ENCODE results near the gene NPLOC4.
"Not testable (repeated sequence)": the region's sequence is repeated elsewhere in the genome, so short reads cannot be mapped to it uniquely, and the experiment has no call there.

NPLOC4 gene

DNA sequence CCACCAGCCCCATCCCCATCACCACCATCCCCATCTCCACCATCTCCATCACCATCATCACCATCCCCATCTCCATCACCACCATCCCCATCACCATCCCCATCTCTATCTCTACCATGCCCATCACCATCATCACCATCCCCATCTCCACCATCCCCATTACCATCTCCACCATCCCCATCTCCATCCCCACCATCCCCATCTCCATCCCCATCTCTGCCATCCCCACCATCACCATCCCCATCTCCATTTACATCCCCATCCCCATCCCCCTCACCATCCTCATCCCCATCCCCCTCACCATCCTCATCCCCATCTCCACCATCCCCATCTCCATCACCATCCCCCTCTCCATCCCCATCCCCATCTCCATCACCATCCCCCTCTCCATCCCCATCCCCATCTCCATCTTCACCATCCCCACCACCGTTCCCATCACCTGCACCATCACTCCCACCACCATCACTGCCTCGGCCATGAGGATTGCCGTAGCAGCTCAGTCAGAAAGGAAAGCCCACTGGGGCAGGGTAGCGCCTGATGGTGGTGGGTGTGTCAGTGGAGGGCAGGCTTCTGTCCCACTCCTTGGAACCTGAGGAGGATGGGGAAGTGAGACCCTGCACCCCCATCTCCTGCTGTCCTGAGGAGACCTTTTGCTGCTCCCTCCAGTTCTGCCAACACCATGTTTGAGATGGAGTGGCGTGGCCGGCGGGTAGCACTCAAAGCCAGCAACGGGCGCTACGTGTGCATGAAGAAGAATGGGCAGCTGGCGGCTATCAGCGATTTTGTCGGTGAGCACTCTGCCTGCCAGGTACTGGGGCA, 101.2 kb downstream of the NPLOC4 start:
- in situ Hi-C loops (cut with HindIII; ENCODE audit: low sequenced_read_pairs): no loop called here

DNA sequence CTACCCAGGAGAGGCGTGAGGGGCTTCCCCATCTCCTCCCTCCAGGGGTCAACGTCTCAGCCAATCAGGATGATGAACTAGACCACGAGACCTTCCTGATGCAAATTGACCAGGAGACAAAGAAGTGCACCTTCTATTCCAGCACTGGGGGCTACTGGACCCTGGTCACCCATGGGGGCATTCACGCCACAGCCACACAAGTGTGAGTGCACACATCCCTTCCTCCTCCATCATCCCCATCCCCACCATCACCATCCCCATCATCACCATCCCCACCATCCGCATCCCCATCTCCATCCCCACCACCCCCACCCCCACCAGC, 101.9 kb downstream of the NPLOC4 start:
- in situ Hi-C loops (cut with HindIII; ENCODE audit: low sequenced_read_pairs): no loop called here

DNA sequence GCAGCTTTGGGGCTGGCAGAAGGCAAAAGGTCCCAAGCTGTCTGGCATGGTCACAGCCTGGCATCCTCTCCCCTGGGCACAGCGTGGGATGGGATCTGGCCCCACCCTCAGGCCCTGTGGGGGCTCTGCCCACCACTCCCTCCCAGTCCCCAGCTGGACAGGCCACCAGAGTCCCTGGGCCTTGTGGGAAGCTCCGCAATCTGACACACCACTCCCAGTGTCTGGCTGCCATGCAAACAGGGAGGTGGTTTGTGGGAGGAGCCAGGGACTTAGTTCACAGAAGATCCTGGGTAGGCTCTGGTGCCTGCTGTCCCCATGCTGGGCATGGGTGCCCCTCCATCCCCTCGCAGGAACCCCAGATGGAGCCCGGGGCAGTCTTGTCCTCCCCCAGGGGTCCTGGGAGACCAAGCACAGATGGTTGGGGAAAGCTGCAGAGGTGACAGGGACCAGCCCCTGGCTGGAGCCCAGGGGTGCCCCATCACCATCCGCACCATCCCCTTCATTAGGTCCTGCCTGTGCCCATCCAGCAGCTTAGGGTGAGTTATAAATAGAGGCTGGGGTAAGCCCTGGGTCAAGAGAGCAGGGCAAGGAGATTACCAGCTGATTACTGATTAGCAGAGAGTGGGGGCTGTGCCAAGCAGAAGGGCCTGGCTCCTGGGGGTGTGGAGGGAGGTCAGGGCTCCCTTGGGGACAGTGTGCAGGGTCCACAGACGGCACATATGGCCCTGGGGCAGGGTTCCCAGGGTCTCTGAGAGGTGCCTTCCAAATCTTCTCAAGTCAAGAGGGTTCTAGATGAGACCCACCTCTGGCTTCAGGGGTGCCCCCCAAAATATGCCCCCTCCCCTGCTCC, 102.5 kb downstream of the NPLOC4 start:
- in situ Hi-C loops (cut with HindIII; ENCODE audit: low sequenced_read_pairs): no loop called here

DNA sequence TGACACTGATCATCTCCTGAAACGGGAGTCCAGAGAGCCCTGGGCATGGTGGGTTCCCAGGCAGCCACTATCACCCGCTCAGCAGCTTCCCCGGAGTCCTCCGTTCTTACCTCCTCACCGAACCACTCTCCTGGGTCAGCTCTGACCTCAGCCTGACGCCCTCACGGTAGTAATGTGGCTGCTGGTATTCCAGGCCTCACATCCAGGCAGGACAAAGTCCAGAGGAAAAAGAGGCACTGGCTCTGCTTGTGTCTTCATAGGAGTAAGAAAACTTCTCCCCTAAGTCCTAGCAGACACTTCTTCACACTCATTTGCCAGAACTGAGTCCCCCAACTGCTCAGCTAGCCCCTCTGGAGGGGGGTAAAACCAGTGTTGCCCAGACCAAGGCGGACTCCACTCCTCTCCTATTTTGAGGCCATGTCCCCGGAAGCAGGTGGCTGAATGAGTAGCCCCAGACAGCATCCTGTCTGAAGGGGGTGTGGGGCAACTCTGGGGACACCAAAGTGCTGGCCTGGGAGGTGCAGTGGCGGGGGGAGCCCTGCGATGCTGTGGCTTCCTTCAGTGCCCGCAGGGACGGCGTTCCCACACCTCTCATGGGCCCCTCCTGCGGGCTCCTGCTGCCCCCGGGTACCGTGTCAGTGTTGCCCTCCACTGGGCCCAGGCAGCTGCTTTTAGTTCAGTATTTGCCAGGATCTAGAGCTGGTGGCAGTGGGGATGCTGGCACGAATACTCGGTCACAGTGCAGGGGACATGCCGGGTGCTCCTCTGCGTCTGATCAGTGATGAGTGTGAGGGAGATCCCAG, 103.4 kb downstream of the NPLOC4 start:
- in situ Hi-C loops (cut with HindIII; ENCODE audit: low sequenced_read_pairs): no loop called here

DNA sequence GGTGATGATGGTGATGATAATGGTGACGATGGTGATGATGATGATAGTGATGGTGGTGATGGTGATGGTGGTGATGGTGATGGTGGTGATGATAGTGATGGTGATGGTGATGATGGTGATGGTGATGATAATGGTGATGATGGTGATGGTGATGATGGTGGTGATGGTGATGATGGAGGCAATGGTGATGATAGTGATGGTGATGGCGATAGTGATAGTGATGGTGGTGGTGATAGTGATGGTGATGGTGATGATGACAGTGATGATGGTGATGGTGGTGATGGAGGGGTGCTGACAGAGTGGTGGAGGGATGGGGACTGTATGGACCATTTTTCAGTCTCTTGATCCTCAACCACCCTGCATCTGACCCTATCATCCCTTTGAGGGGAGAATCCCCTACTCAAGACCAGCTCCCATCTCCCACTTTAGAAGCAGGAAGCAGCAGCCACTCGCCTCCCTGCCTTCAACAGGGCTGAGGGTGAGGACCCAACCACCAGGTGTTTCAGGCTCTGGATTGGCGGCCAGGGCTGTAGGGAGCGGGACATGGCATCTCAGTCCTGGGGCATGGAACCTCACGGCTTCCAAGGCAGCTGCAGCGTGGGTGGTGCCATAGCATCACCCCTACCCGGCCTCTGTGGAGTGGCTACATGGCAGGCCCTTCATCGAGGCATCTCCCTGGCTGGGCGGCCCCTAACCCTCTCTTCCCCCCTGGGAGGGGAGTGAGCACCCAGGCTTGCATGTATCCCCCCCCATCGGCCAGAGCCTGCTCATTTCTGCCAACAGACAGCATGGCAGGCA, 104.2 kb downstream of the NPLOC4 start:
- in situ Hi-C loops (cut with HindIII; ENCODE audit: low sequenced_read_pairs): no loop called here

DNA sequence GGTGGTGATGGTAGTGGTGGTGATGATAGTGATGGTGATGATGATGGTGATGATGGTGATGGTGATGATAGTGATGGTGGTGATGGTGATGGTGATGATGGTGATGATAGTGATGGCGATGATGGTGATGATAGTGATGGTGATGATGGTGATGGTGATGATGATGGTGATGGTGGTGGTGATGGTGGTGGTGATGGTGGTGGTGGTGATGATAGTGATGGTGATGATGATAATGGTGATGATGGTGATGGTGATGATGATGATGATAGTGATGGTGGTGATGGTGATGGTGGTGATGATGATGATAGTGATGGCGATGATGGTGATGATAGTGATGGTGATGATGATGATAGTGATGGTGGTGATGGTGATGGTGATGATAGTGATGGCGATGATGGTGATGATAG, 104.9 kb downstream of the NPLOC4 start:
- in situ Hi-C loops (cut with HindIII; ENCODE audit: low sequenced_read_pairs): not testable (repeated sequence)

DNA sequence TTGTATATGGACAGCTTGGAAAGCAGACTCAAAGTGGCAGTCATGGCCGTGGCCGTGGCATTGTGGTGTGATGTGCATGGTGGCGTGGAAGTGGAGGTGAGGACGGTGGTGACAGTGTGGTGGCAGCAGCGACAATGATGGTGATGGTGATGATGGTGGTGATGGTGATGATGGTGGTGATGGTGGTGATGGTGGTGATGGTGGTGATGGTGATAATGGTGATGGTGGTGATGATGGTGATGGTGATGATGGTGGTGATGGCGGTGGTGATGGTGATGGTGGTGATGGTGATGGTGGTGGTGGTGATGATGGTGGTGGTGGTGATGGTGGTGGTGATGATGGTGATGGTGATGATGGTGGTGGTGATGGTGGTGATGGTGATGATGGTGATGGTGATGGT, 105.9 kb downstream of the NPLOC4 start:
- in situ Hi-C loops (cut with HindIII; ENCODE audit: low sequenced_read_pairs): not testable (repeated sequence)

DNA sequence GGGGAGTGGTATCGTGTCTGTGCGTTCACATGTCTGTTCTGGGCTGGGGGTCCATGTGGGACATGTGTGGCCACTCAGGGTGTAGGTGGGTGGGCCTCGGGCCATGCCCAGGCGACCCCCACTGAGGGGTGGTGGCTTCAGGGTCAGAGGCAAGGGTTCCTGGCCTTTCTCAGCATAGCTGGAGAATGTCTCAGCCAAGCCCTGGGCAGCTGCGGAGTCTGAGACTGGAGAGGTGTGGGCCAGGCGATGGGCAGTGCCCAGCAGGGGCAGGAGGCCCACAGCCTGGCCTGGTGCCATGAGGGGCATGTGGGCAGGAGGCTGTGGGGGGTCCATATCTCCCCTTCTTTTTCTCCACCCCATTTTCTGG, 107.5 kb downstream of the NPLOC4 start:
- in situ Hi-C loops (cut with HindIII; ENCODE audit: low sequenced_read_pairs): no loop called here

DNA sequence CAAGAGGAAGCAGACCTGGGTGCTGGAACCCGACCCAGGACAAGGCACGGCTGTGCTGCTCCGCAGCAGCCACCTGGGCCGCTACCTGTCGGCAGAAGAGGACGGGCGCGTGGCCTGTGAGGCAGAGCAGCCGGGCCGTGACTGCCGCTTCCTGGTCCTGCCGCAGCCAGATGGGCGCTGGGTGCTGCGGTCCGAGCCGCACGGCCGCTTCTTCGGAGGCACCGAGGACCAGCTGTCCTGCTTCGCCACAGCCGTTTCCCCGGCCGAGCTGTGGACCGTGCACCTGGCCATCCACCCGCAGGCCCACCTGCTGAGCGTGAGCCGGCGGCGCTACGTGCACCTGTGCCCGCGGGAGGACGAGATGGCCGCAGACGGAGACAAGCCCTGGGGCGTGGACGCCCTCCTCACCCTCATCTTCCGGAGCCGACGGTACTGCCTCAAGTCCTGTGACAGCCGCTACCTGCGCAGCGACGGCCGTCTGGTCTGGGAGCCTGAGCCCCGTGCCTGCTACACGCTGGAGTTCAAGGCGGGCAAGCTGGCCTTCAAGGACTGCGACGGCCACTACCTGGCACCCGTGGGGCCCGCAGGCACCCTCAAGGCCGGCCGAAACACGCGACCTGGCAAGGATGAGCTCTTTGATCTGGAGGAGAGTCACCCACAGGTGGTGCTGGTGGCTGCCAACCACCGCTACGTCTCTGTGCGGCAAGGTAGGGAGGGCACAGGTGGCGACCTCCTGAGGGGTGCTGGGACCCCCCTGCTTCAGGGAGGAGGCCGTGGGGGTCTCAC, 108.1 kb downstream of the NPLOC4 start:
- in situ Hi-C loops (cut with HindIII; ENCODE audit: low sequenced_read_pairs): no loop called here

DNA sequence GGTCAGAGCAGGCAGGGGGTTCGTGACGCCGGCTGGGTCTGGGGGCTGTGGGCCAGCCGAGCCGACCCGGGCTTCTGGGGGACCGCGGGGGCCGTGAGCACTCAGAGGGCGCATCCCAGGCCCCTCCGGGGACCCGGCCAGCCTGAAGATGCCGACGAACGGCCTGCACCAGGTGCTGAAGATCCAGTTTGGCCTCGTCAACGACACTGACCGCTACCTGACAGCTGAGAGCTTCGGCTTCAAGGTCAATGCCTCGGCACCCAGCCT, 108.6 kb downstream of the NPLOC4 start:
- in situ Hi-C loops (cut with HindIII; ENCODE audit: low sequenced_read_pairs): no loop called here

DNA sequence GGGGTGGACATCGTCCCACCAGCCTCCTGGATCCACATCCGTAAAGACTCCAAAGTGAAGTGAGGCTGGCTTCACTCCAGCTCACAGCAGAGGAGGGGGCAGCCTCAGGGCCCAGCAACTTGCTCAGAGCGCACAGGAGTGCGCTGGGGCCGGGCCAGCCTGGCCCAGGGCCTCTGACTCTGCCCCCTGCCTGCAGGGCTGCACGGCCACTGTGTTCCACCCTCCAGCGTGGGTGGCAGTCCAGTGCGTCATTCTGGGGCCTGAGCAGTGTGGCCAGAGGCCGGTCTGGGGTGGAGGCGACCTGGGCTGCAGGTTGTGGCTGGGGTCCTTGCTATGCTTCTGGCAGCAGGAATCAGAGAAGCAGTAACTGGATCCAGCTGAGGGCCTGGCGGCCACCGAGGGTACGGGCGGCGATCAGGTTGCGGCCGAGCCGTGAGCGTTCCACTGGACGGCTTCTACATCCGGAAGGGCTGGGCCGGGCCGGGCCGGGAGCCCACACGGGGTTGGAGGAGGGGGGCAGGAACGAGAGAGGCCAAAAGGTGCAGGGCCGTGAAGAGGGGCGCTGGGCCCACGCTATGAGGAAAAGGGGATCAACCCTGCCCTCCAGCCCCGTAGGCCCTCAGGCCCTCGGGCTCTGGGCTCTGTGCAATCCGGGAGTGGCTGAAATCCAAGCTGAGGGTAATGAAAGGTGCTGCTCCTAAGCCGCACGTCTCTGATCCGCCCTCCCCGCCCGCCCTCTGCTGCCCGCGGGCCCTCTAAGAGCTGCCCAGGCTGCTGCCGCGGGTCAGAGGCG, 109.1 kb downstream of the NPLOC4 start, which contains the start of gene FSCN2:
Gene FSCN2, plus strand, starts transcription at position 787 of the 793 bp plus-strand sequence. CDS start 155 bp downstream, outside the sequence.
- in situ Hi-C loops (cut with HindIII; ENCODE audit: low sequenced_read_pairs): no loop called here

DNA sequence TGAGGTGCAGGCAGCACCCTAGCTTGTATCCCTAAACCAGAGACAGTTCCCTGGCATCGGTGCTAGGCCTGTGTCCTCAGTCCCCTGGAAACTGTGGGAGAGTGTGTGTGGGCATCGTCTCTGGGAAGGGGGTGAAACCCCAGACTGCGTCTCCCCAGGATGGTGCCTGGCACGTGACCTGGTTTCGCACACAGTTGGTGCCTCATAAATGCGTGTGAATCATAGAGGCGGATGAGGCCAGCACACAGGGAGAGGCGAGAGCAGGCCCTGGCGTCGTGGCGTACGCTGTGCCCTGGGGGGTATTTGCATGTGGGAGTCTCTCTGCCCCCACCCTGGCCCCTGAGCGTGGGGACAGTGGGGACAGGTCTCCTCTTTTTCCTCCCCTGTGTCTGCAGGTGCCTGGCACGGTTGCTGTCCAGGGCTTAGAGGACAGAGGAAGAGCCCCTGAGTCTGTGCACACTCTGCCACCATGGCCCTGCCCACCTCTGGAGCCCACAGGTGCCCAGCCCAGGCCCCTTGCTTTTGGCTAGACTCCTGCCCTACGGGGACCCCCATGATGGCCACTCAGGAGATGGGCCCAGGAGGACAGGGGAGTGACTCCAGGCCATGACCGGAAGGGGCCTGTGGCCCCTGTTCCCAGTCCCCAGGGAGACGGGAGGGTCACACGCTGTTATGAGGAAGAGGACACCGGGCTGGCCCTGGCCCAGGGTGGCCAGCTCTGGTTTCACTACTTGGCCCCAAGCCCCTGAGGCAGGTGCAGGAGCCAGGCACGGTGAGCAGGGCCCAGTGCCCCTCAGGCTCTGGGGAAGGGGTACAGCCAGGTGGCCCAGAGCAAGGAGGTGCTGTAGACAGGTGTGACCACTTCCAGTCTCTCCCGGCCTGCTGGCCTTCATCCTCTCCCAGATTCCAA, 110.0 kb downstream of the NPLOC4 start:
- in situ Hi-C loops (cut with HindIII; ENCODE audit: low sequenced_read_pairs): no loop called here

DNA sequence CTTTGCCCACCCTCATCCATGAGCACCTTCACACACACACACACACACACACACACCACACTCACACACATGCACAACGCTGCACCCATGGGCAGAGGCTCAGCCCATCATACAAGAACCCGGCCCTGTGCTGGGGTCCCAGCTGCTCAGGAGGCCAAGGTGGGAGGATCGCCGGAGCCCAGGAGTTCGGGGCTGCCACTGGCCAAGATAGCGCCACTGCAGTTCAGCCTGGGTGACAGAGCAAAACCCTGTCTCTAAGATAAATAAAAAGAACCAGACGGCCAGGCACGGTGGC, 112.1 kb downstream of the NPLOC4 start:
- in situ Hi-C loops (cut with HindIII; ENCODE audit: low sequenced_read_pairs): no loop called here

DNA sequence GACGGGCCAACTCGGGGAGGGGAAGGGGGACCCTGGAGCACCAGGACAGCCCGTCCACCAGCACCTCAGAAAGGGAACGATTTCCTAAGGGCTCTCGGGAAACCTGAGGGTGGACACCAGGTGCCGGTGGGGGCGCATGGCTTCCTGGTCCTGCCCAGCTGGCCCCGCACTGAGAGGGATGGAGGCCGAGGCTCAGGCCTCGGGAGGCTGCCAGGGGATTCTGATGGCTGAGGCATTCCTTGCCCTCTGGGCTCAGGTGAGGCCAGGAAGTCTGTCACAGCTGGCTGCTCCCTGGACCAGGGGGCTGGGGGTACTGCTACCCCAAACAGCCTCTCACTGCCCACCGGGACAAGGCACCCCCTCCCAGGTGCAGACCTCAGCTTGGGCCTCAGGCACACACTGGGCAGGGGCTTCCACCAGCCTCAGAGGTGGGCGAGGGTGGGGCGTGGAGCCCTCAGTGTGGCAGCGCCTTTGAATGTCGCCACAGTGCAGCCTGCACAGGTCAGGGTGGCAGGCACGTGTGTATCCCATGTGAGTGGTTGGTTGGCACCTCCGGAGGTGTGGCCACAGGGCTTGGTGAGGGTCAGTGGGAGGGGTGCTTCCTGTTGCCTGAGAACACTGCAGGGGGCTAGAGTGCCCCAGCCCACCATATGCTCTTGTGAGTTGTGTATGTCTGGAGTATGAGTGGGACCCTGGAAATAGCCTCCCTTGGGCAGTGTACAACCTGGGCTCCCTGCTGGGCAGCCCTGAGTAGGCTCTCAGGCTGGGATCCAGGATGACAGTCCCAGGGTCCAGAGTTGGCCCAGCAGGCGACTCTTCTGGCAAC, 112.7 kb downstream of the NPLOC4 start:
- in situ Hi-C loops (cut with HindIII; ENCODE audit: low sequenced_read_pairs): no loop called here

DNA sequence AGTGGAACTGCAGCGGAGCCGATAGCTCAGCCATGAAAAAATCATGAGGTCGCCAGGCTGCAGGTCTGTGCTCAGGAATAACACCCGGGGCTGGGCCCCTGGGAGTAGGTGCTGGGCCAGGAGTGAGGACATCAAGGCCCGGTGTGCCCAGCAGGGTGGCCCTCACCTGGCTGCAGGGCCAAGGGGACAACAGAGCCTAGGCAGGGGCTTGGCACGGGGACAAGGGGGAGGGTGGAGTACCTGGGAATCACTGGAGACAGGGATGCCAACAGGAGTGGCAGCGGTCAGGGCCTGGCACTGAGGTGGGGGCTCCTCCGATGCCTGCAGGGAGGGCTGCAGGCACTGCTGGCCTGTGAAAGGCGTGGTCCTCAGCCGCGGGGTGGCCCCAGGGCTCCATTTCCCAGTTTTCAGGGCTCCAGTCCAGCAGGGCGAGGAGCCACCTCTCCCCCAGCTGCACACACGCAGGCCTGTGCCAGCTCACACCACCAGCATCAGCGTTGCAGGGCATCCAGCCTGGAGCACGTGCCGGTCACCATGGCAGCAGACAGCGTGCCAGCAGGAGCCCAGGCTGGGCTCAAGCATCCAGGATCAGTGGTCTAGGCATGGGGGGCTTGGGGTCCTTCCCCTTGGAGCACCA, 113.4 kb downstream of the NPLOC4 start:
- in situ Hi-C loops (cut with HindIII; ENCODE audit: low sequenced_read_pairs): no loop called here

DNA sequence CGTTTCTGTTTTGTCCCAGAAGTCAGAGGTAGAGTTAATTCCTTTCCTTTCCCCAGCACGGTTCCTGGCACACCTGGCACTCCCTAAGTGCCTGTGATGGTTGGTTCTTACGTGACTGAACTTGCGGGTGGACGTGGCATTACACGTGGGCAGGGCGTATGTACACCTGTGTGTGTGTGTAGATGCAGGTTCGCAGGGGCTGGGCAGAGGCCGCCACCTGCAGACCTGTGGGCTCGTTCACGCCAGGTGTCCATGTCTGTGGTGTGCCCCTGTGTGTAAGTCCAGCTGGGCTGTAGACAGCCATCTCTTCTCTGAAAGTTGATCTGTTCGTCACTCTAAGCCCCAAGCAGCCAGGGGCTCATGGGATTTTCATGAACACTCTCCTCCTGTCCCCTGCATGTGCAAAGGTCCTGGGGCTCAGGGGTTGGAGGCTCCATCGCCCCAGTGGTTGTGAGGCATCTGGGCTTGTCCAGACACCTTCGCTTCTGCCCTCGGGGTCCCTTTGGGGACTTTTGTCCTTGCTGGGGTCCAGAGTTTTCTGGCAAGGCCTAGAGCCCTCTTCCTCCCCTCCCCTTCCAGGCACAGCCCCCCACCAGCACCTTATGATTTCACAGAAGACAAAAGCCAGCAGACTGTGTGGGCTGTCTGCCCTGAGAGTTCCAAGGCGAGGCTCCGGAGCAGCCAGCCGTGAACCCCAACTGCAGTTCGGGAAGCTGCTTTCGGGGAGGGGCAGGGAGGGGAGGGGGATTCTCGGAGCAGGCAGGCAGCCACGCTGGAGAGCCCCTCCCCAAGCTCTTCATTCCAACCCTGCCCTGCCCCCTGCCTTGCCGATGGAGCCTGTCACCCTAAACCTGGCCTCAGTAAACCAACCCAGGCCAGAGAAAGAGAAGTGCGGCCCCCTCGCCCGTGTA, 114.2 kb downstream of the NPLOC4 start:
- in situ Hi-C loops (cut with HindIII; ENCODE audit: low sequenced_read_pairs): no loop called here
